ENCODE results near the gene PARD3B. TPM values are rescaled to one million over a fixed set of nuclear protein-coding genes. Genes with fewer than 3 reads are reported as not detected.

Gene PARD3B
- total and polyA plus RNA-seq, 7 donors: 3.2 to 64.0 (median 42.5) TPM

DNA sequence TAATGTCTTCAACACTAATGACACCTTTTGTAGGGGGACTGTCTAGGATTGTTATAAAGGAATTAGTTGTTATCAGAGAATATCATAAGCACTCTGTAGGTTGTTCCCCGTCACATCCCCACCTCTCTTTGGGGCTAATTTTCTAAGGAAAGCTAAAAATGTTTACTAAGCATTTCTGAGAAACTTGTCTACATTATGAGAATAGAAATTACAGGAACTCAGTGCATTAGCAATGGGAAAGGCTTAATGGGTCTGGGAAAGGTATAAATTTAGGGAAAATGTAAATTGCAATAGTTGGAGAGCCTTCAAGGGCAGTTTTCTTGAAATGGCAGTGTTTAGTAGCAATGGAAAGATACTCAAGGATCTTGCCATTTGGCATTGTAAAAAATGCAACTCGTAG is 879.8 kb downstream of the PARD3B start:
- TF ChIP-seq, protein P1, sequence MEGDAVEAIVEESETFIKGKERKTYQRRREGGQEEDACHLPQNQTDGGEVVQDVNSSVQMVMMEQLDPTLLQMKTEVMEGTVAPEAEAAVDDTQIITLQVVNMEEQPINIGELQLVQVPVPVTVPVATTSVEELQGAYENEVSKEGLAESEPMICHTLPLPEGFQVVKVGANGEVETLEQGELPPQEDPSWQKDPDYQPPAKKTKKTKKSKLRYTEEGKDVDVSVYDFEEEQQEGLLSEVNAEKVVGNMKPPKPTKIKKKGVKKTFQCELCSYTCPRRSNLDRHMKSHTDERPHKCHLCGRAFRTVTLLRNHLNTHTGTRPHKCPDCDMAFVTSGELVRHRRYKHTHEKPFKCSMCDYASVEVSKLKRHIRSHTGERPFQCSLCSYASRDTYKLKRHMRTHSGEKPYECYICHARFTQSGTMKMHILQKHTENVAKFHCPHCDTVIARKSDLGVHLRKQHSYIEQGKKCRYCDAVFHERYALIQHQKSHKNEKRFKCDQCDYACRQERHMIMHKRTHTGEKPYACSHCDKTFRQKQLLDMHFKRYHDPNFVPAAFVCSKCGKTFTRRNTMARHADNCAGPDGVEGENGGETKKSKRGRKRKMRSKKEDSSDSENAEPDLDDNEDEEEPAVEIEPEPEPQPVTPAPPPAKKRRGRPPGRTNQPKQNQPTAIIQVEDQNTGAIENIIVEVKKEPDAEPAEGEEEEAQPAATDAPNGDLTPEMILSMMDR (IDR thresholded peaks at IDR 0.05): no peak
- TF ChIP-seq EP300 (IDR thresholded peaks at IDR 0.05) (no peak), POLR2A (IDR thresholded peaks at IDR 0.05) (no peak), POLR2AphosphoS5 (IDR thresholded peaks at IDR 0.05) (no peak)
- no peaks in the 10 kb centered on the region for H3K36me3 ChIP-seq
- no peak for DNase-seq
- no peak overlapping the region for H3K4me3 ChIP-seq
- H3K9me3 ChIP-seq: no peaks in the 10 kb centered on the region
- no peak overlapping the region for H3K27ac ChIP-seq
- whole genome bisulfite sequencing, 2 donors: 91 to 96% methylated on average over 2 of the region's 2 CpGs
- H3K4me1 ChIP-seq: no peaks in the 10 kb centered on the region
- no peaks in the 10 kb centered on the region for H3K27me3 ChIP-seq
- intact Hi-C loops (cut with DNase I): no loop called here

DNA sequence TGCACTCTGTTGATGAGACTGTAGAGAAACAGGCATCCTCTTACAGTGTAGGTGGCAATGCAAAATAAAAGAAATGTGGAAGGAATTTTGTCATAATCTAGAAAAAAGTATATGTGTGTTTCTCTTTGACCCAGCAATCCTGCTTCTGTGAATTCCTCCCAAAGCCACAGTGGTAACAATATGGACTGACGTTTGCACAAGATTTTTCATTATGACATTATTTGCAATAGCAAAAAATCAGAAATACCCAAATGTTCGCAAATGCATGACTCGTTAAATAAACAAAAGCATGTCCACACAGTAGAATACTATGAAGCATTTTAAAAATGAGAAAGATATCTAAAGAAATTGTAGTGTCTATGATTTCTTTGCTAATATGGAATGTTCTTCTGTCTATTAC is 881.8 kb downstream of the PARD3B start:
- no peak for TF ChIP-seq EP300 (IDR thresholded peaks at IDR 0.05)
- no peak for TF ChIP-seq POLR2AphosphoS5 (IDR thresholded peaks at IDR 0.05)
- TF ChIP-seq POLR2A (IDR thresholded peaks at IDR 0.05): no peak
- TF ChIP-seq, protein P1 (IDR thresholded peaks at IDR 0.05): no peak
- no peak for DNase-seq
- H3K4me3 ChIP-seq: no peak overlapping the region
- no peaks in the 10 kb centered on the region for H3K4me1 ChIP-seq
- no peak overlapping the region for H3K27ac ChIP-seq
- no peaks in the 10 kb centered on the region for H3K9me3 ChIP-seq
- no peaks in the 10 kb centered on the region for H3K36me3 ChIP-seq
- 71 to 86% methylated on average over 3 of the region's 3 CpGs for WGBS, 2 donors
- no peaks in the 10 kb centered on the region for H3K27me3 ChIP-seq
- intact Hi-C loops (cut with DNase I): no loop called here

DNA sequence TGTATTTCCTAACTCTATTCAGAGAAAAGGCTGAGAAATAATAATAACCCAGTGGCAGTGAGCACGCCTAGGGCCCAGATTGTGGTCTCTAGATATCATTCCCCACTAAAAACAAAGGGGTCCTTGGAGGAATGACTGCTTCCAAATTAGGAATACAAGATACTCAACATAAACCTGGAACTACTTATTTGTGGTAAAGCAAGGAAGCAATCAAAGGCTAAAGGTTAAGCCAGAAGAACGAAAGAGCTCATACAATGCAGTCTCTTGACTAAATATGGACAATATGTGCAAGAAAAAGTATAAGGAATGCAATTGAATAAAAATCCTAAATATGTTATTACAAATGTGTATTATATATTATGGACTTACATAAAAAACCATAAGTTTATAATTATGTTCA is 883.5 kb downstream of the PARD3B start:
- Histone ChIP-seq H3K27me3 (no peaks in the 10 kb centered on the region), H3K4me1 (no peaks in the 10 kb centered on the region), H3K27ac (no peak overlapping the region), H3K4me3 (no peak overlapping the region), H3K9me3 (no peaks in the 10 kb centered on the region), H3K36me3 (no peaks in the 10 kb centered on the region)
- intact Hi-C loops (cut with DNase I): no loop called here
- no peak for TF ChIP-seq EP300 (IDR thresholded peaks at IDR 0.05)
- TF ChIP-seq, protein P1 (IDR thresholded peaks at IDR 0.05): no peak
- no peak for TF ChIP-seq POLR2A (IDR thresholded peaks at IDR 0.05)
- TF ChIP-seq POLR2AphosphoS5 (IDR thresholded peaks at IDR 0.05): no peak
- WGBS, 2 donors: 91 to 93% methylated on average over 2 of the region's 2 CpGs
- no peak for DNase-seq

DNA sequence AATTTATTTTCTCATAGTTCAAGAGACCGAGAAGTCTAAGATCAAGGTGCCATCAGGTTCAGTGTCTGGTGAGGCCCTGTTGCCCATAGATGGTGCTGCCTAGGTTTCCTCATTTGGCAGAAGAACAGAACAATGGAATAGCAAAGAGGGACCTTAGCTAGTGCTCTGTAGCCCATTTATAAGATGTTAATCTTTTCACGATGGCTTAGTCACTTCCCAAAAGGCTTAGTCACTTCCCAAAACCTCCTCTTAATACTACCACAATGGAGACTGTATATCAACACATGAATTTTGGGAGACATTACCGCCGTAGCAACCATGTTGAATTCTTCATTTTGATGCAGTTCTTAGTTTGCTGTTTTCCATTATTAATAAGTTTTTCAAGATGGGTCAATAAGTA is 890.7 kb downstream of the PARD3B start:
- TF ChIP-seq POLR2A (IDR thresholded peaks at IDR 0.05) (no peak), POLR2AphosphoS5 (IDR thresholded peaks at IDR 0.05) (no peak), EP300 (IDR thresholded peaks at IDR 0.05) (no peak)
- TF ChIP-seq, protein P1 (IDR thresholded peaks at IDR 0.05): no peak
- 95 to 97% methylated on average over 4 of the region's 4 CpGs for WGBS, 2 donors
- no peaks in the 10 kb centered on the region for H3K36me3 ChIP-seq
- no peaks in the 10 kb centered on the region for H3K4me1 ChIP-seq
- H3K27ac ChIP-seq: no peak overlapping the region
- DNase-seq: no peak
- intact Hi-C loops (cut with DNase I): no loop called here
- H3K27me3 ChIP-seq: no peaks in the 10 kb centered on the region
- H3K9me3 ChIP-seq: no peaks in the 10 kb centered on the region
- H3K4me3 ChIP-seq: no peak overlapping the region

DNA sequence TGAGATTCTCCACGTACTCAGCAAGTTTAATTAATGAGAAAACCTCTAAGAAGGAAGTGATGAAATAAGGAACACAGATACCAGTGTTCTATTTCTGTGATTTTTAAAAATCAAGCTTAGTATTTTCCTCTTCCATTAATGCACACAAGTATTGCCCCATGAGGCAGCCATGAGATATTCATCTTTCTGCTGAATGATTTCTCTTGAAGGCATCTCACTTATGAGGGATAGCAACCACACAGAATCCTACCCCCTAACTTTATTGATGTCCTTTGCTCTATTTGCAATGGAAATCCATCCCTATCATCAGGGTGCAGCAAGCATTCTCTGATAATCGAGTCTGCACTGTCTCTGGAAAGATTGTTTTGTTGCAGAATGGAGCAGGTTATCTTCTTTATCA is 893.0 kb downstream of the PARD3B start:
- no peak for DNase-seq

More for the DNA sequence above, 893.0 kb downstream of the PARD3B start:
- H3K4me3 ChIP-seq: no peak overlapping the region
- no peaks in the 10 kb centered on the region for H3K27me3 ChIP-seq
- H3K27ac ChIP-seq: no peak overlapping the region
- H3K36me3 ChIP-seq: no peaks in the 10 kb centered on the region
- intact Hi-C loops (cut with DNase I): no loop called here
- H3K4me1 ChIP-seq: no peaks in the 10 kb centered on the region
- WGBS, 2 donors: 76 to 86% methylated on average over 2 of the region's 2 CpGs
- no peak for TF ChIP-seq POLR2AphosphoS5 (IDR thresholded peaks at IDR 0.05)
- no peak for TF ChIP-seq EP300 (IDR thresholded peaks at IDR 0.05)
- TF ChIP-seq, protein P1 (IDR thresholded peaks at IDR 0.05): no peak
- TF ChIP-seq POLR2A (IDR thresholded peaks at IDR 0.05): no peak
- H3K9me3 ChIP-seq: no peaks in the 10 kb centered on the region

Measured in sigmoid colon (tissue), 7 donors.